WTC11 (cell line): ENCODE data around the gene SULT1C3.

Source experiments
- AFF4 ChIP-seq: sonication (generic); formaldehyde crosslinking; IDR thresholded peaks from 2 replicates; pipeline ENCODE4 v1.8.1; 2023; ENCODE audit warnings: mild to moderate bottlenecking, missing genetic modification reagents, borderline replicate concordance
- ATF3 ChIP-seq: sonication (generic); formaldehyde crosslinking; conservative IDR thresholded peaks from 2 replicates; pipeline ENCODE4 v1.8.1; 2022; ENCODE audit warnings: mild to moderate bottlenecking, missing genetic modification reagents
- CREM ChIP-seq: sonication (generic); formaldehyde crosslinking; IDR thresholded peaks from 2 replicates; pipeline ENCODE4 v1.8.1; 2022; ENCODE audit warnings: mild to moderate bottlenecking, missing genetic modification reagents, moderate library complexity
- CTCF ChIP-seq: fragments of 200-600 bp; IDR thresholded peaks from 2 replicates; pipeline ENCODE4 v1.8.0; 2022; ENCODE audit warnings: antibody characterized with exemption
- ELF4 ChIP-seq: sonication (generic); formaldehyde crosslinking; IDR thresholded peaks from 2 replicates; pipeline ENCODE4 v1.8.1; 2022; ENCODE audit warnings: low read depth, mild to moderate bottlenecking, moderate library complexity, missing genetic modification reagents
- IRF2 ChIP-seq: sonication (generic); formaldehyde crosslinking; IDR thresholded peaks from 2 replicates; pipeline ENCODE4 v1.8.0; 2022; ENCODE audit warnings: low read depth, missing genetic modification reagents, borderline replicate concordance
- NFE2L1 ChIP-seq: sonication (generic); formaldehyde crosslinking; IDR thresholded peaks from 2 replicates; pipeline ENCODE4 v1.8.1; 2023; ENCODE audit warnings: missing genetic modification reagents
- NR3C1 ChIP-seq: sonication (generic); formaldehyde crosslinking; conservative IDR thresholded peaks from 2 replicates; pipeline ENCODE4 v1.8.1; 2023; ENCODE audit warnings: low read depth, mild to moderate bottlenecking, missing genetic modification reagents
- PREB ChIP-seq: sonication (generic); formaldehyde crosslinking; IDR thresholded peaks from 2 replicates; pipeline ENCODE4 v1.8.1; 2022; ENCODE audit warnings: mild to moderate bottlenecking, missing genetic modification reagents, moderate library complexity, borderline replicate concordance
- SP1 ChIP-seq: sonication (generic); formaldehyde crosslinking; conservative IDR thresholded peaks from 2 replicates; pipeline ENCODE4 v1.8.1; 2022; ENCODE audit warnings: missing genetic modification reagents
- USF1 ChIP-seq: sonication (generic); formaldehyde crosslinking; IDR thresholded peaks from 2 replicates; pipeline ENCODE4 v1.8.0; 2022; ENCODE audit warnings: mild to moderate bottlenecking, missing genetic modification reagents
- USF2 ChIP-seq: sonication (generic); formaldehyde crosslinking; IDR thresholded peaks from 2 replicates; pipeline ENCODE4 v1.8.1; 2023; ENCODE audit warnings: mild to moderate bottlenecking, missing genetic modification reagents, moderate library complexity
- ZNF121 ChIP-seq: sonication (generic); formaldehyde crosslinking; IDR thresholded peaks from 2 replicates; pipeline ENCODE4 v1.8.0; 2023; ENCODE audit warnings: missing genetic modification reagents
- ZNF512 ChIP-seq: sonication (generic); formaldehyde crosslinking; IDR thresholded peaks from 2 replicates; pipeline ENCODE4 v1.8.1; 2022; ENCODE audit warnings: missing genetic modification reagents, borderline replicate concordance

- TF ChIP-seq CTCF (no peak), ZNF512 (CRISPR knock-in tag) (no peak), USF1 (CRISPR knock-in tag) (no peak), ATF3 (CRISPR knock-in tag) (no peak), NFE2L1 (CRISPR knock-in tag) (no peak), CREM (CRISPR knock-in tag) (no peak), PREB (CRISPR knock-in tag) (no peak), AFF4 (CRISPR knock-in tag) (no peak), USF2 (CRISPR knock-in tag) (no peak), ZNF121 (no peak), ELF4 (CRISPR knock-in tag) (no peak), NR3C1 (no peak), IRF2 (CRISPR knock-in tag) (no peak), SP1 (CRISPR knock-in tag) (no peak)
These were observed 40.7 kb downstream of the SULT1C3 start for GRCh38 chr2:108280466-108280865.
